Erythroblast (primary cell): ENCODE results near the gene FANCC.

ENCODE experiments used
- GATA1 ChIP-seq: IDR thresholded peaks from 2 replicates; pipeline ENCODE4 v1.6.1; 2011; ENCODE audit warnings: low read depth, mild to moderate bottlenecking, control low read depth, low read length, moderate library complexity
- POLR2A ChIP-seq: IDR thresholded peaks from 2 replicates; pipeline ENCODE4 v1.6.1; 2011; ENCODE audit warnings: mild to moderate bottlenecking, low read length

DNA sequence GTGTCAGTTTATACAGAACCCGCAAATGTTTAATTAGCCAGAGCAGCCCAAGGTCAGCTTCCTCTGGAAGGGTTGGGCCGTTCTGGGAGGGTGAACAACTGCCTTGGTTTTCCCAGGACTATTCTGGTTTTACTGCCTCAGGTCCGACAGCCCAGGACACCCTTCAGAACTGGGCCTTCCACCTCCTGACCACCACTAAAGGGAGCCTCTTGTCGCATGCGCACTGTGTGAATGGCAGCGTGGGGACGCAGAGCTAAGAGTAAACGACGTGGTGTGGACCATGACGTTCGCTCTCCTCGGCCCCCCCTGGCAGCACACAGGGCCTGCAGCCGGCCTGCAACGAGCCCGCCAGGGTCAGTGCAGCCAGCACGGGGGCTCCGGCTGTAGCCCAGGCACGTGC, 214.9 kb downstream of the FANCC start:
- TF ChIP-seq POLR2A (no peak), GATA1 (no peak)
